Activated gamma-delta T cell treated with anti-CD3 and anti-CD28 coated beads, Interleukin-2, amount 50 U/mL, for 16 hours (primary cell): ENCODE measurements around the gene CASTOR1.

Experiments used
- DNase-seq: peaks from one replicate; pipeline ENCODE4 v3.0.0-alpha.2; 2020; ENCODE audit warnings: low read depth

The CASTOR1 gene

DNA sequence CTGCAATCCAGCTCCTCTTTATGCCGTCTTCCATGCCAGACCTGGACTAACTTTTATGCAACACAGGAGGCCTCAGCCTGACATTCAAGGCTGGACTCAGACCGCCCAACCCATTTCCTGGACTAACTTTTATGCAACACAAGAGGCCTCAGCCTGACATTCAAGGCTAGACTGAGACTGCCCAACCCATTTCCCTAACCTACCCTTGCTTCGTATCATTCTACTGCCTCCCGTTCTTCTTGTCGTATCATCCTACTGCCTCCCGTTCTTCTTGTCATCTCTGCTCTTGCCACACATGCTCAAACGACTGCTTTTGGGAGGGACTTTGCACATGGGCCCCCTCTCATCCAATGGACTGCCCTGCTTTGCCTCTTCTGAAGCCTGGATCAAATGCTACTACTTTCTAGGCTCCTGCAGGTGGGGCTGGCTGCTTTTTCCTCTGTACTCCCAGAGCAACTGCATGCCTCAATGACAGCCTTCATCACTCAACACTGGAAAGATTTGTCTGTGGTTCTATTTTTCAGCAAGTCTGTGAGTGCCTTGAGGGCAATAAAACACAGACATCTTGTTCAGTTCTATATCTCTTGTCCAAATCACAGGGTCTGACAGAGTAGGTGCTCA is 29.6 kb upstream of the CASTOR1 start:
- DNase-seq, result no peak

DNA sequence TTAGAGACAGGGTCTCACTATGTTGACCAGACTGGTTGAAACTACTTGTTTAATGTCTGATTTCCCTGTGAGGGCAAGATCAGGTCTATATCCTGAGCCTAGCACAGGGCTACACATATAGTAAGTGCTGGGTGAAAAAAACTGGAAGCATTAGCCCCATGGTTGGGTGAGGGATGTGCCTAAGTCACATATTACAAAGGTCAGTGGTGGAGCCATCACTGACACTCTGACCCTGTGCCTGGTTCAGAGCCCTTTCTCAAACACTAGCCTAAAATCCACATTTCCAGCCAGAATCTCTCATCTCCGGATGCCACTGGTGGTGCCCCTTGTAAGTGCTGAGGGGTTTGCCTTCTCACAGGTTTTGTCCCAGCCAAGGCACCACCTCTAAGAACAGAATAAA is 28.5 kb upstream of the CASTOR1 start:
- no peak for DNase-seq

DNA sequence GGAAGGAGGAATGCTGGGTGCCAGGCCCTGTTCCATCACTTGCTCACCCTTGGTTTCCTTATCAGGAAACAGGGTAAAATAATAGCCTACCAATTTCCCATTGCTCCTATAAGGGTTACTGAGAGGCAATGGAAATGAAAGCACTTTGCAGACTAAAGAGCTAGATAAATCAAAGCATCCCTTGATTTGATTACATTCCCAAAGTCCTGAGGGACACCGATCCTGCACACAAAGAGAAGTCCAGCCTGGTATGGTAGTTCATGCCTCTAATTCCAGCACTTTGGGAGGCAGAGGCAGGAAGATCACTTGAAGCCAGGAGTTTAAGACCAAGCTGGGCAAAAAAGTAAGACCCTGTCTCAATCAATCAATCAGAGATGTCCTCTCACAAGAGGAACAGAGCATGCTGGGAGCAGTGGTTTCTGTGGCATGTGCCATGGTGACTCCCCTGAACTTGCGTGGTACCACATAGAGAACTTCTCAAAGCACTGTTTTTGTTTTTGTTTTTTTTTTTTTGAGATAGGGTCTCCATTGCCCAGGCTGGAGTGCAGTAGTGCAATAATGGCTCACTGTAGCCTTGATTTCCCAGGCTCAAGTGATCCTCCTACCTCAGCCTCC is 26.8 kb upstream of the CASTOR1 start:
- DNase-seq, result no peak

DNA sequence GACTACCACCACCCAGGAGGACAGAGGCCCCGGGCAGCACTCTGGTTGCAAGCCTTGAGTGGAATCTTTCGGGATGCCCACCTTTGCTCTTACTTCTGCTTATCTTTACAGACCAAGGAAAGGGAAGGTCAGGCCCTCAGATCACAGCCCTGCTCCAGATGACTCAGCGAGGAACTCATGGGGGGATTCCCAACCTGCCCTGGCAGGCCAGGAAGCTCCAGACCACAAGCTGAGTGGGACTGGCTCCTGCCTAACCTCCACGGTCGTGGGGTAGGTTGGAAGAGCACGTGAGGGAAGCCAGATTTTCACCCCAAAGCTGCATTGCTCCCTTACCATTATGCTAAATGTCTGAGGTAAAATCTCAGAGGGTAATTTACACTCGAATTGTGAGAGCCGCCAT is 25.6 kb upstream of the CASTOR1 start:
- DNase-seq, result no peak

DNA sequence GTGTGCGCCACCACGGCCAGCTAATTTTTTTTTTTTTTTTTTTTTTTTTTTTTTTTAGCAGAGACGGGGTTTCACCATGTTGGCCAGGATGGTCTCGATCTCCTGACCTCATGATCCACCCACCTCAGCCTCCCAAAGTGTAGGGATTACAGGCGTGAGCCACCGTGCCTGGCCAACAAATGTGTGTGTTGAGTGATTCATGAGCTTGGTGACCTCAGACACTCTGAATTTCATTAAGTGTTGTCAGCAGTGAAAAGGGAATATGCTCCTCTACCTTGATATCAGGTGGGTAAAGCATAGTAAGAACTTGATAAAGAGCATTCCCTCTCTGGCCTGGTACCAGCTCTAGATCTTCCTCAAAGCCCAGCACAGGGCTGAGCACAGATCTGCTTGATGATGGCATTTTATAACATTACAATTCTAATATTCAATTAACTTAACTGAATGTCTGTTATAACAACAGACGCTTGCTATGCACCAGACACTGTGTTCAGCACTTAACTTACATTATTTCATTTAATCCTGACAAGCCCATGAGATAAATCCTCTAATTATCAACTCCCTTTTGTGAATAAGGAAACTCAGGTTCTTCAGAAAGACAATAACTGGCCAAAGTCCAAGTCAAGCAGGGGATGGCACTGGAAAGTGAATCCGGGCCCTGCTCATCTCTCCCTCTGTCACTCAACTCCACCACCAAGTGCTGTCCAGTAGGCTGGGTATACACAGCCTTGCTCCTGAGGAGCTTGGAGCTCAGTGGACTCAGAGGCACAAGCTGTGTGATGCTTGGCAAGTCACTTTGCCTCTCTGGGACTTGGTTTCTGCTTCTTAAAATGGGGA is 24.4 kb upstream of the CASTOR1 start:
- DNase-seq, result no peak

DNA sequence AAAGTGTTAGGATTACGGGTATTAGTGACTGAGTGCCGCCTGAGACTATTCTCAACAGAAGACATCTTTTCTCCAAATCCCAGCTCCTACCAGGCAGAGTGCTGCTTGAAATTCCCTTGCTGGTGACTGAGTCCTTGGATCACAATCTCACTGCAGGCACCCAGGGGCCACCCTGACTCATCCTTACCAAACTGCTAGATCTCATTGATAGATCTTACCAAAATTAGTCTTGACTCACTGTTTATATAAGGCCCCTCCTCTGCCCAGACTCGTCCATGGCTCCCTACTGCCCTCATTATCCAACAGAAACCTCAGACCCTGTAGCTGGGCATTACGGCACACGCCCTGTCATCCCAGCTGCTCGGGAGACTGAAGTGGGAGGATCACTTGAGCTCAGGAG is 22.7 kb upstream of the CASTOR1 start:
- no peak for DNase-seq

DNA sequence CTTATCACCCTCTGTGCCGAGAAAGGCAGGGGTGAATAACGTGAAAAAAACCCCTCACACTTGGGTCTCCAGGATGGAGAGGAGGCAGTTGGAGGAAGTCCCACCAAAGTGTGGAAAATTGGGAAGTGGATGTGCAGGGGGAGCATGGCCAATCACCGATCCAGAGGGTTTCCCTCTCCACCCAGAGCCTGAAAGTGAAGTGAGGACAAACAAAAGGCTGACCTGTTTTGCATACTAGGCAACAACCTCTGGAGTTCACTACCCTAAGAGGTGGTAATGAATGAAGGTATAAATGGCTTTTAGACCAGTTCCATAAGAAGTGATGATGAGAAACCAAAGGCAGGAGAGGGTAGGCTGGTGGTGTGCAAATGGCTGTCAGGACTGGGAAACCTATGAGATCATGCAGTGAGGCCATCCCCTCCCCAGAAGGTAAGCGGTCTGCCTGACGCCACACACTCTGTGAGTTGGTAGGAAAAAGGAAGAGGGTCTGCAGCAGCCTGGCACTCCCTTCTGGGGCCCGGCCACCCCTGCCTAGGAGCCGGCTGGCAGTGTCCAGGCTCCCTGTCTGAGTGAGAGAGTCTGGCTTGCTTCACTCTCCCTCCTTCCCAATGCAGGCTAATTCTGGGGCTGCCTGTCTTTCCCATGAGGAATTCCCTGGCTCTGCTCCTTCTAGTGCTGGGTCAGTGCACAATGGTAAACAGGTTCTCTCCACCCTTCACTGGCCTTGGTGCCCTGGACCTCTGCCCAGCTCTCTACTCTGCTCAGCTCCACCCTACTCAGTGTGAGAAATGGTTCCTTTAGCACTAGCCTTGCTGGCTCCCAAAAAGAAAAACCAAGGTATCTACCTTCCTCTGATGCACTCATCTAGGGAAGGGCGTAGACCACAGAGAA is 21.8 kb upstream of the CASTOR1 start:
- DNase-seq, result no peak

DNA sequence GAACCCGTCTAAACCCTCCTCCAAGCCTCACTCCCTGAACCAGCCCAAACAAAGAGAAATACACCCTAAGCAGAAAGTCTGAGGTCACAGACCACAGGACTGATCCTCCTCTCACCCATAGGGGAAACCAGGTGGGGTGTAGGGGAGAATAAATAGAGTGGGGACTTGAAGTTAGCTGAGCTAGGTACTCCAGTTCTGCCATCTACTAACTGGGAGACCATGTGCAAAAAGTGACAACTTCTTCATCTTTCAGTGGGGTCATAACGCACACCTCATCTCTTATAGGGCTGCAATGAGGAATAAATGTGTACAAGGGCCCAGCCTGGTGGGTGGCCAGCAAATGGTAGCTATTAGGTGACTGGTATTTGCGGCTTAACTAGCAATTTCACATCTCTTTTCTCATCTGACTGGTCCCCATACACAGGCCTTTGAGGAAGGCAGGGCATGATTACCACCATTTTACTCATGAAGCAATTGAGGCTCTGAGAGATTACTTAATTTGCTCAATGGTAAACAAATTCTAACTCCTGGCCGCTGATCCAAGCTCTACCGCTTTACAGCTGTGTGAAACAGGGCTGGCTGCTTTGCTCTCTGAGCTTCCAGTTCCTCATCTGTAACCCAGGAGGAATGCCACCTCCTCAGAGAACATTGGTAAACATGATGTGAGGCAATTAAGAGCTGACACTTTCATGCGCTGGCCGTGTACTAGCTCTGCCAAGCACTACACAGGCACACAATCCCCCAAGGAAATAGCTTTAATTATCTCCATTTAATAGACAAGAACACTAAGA is 20.8 kb upstream of the CASTOR1 start:
- DNase-seq, result no peak

DNA sequence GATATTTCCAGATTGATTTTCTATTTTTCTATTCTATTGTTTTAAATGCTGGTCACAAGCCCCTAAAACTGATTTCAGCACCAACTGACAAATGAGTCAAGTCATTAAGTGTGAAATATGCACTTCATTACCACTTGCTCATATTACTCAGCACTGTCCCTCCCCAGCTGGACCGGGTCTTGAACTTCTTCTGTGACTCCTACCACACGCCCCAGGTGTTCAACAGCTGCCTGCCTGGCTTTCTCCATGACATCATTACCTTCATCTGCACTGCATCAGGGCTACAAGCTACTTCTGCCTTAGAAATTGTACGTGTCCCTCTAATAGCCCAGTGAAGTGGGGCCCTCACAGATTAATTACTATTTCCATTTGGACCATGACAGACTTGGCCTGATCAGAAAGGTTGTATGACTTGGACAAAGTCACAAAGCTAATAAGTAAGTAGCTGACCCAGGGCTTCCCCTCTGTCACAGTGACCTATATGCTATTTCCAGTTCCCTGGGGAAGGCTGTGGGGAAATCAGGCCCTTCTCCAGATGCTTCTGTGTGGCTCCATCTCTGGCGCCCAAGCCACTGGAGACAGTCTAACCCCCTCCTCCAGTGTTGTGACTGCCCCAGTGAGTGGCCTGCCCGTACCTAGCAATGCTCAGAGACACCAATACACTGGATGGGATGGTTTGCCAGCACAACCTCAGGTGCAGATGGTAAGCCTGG is 19.4 kb upstream of the CASTOR1 start:
- no peak for DNase-seq

DNA sequence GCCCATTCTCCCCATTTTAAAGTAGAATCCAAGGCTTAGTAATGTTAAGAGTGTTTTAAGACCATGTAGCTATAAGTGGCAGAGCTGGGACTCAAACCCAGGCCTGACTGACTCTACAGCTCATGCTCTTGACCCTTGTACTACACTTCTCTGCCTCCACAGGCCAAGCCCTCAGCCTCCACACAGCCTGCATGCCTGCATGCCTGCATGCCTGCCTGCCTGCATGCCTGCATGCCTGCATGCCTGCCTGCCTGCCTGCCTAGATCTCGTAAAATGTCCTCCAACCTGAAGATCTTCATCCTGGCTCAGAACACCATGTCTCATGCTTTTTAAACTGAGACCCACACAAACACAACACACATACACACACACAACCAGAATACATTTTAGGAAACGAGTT is 18.8 kb upstream of the CASTOR1 start:
- no peak for DNase-seq

DNA sequence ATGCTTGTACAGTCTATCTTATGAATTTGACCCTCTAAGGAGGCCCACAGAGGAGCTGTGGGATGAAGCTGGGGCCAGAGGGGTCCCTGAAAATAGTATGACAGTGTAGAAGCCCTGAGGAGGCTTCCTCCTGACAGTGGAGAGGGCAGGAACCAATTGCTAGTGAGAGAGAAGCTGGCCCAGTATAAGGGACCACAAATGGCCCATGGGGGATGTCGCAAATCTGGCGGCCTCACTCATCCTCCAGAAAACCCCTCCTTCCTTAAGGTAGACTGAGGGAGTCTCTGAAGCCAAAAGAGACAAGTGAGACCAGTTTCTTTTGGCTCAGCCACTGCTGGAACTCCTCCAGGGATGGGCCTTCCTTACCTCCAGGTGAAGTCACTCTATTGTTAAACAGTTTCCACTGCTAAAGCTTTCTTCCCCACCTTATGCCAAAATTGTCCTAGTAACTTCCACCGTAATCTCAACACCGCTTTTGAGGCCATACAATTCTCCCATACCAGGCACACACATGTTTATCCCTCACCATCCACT is 17.8 kb upstream of the CASTOR1 start:
- no peak for DNase-seq

DNA sequence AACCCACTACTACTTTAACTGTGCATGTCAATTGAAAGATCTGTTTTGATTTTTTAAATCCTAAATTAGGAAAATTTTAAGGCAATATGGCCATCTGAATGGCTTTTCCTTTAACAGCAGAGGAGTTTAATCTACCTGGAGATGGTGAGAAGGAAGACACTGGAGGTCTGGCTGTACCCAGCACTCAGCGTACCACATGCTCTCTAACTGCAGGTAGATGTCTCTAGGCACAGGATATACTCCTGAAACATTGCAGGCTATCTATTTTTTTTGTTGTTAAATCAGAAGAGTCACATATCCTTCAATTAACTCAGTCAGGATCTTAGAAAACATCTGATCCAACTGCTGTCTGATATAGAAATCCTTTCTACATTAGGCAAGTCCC is 17.3 kb upstream of the CASTOR1 start:
- no peak for DNase-seq

DNA sequence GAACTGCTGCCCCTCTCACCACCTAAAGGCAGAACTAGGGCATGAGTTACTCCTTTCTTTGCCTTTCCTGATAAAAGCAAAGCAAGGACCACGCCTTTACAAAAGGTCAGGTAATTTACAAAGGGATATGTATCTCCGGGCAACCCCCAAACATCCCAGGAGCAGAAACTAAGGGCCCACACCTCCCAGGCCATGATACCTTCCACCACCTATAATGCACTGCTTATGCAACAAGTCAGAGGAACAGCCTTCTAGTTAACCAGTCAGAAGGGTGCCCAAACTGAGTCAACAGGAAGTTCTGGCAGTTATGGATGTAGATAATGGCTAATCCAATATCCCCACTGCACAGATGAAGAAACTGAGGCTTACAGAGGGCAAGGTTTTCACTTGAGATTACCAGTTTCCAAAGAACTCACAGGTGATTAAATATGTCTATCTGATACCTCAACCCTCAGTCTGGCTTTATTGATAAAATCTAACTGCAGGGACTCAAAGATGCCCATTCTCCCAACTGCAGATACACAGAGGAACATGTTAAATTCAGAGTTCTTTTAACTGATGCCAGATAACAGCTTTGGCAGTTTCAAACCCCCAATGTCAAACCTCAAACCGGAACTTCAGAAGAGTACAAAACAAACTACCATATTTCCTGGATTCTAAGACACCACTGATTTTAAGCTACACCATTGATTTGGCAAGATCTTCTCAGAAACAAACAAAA is 16.8 kb upstream of the CASTOR1 start:
- DNase-seq, result no peak

DNA sequence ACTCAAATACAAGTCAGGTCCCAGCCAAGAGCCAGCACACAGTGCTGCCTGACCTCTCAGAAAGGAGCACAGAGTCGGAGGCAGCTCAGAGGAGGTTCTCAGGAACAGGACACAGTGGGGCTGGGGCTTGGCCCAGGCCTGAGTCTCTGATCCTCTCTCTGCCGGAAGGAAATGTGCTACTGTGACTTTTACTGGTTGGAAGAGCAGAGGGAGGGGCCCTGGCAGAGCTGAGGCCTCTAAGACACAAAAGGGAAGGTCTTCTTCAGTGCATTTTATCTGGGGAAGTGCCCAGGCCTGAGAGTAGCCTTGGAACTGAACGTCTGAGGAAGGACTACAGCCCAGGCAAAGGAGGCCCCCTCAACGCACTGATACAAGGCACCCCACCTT is 16.2 kb upstream of the CASTOR1 start:
- DNase-seq, result no peak

DNA sequence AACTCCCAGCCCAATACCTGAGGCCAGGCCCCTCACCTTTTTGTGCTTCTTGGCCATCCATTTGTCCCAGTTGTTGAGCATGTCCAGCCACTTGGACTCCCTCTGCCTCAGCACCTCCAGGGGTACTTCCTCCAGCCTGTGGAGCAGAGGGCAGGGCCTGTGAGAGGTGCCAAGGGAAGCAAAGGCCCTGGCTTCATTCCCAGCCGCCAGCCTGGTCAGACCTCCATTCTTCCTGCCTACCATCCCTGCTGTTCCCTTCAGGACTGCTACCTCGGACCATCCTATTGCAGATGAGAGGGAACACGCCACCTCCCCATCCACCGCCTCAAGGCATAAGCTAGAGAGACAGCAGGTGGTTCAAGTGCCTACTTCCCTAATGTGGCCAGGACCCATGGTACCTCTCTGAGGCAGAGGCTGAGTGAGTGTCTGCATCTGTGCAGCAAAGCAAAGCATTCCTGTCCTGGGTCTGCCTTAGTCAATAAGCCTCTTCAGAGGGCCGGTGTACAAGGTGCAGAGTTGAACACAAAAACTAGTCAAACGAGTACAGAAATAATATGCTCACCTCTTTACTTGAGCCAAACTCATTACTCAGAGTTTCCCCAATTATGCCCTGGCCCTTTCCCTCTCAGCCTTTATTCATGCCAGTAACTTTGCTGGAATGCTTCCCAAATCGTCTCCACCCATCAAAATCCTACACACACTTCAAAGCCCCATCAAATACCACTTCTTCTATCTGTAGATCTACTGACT is 15.4 kb upstream of the CASTOR1 start:
- no peak for DNase-seq

DNA sequence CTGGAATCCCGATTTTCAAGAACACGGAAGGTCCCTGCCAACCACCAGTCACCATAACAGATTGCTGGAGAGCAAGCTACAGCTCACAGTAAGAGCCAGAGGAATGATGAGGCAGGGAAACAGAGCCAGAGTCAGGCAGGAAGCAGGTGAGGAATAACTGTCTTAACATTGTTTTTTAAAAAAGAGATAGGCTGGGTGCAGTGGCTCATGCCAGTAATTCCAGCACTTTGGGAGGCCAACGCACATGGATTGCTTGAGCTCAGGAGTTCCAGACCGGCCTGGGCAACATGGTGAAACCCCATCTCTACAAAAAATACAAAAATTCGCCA is 13.5 kb upstream of the CASTOR1 start:
- DNase-seq, result no peak

DNA sequence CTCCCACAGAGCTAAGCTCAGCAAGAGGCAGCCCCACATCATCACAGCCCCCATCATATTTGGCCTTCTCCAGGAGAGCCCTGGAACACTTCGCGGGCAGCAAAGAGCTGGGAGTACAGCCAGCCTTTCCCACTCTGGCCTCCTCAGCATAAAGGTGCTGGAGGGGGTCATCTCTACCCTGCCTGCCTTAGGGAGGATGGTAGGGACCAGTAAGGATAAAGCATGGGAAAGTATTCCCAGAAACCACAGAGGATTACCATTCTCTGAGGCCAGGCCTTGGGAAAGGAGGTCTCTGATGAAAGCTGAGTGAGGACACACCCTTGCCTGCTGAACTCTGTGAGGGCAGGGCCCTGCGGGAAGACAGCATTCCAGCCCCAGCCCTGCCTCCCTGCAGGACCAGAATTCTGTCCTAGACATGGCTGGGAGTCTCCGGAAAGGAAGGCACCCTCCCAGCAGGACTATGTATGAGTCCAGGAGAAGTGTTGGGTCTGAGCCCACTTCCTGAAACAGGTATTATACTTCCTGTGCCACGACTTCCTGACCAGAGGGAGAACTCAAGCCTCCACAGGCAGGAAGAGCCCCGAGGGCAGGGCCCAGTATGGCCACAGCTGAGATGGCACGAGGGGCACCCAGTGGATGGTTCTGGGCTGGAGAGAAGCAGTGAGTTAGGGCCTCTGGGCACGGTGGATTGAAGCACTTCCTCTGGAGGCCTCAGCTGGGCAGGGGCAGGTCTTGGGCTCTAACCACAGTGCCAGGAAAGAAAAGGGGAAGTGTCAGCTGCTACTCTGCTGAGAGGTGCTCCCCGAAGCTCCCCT is 12.9 kb upstream of the CASTOR1 start:
- no peak for DNase-seq

DNA sequence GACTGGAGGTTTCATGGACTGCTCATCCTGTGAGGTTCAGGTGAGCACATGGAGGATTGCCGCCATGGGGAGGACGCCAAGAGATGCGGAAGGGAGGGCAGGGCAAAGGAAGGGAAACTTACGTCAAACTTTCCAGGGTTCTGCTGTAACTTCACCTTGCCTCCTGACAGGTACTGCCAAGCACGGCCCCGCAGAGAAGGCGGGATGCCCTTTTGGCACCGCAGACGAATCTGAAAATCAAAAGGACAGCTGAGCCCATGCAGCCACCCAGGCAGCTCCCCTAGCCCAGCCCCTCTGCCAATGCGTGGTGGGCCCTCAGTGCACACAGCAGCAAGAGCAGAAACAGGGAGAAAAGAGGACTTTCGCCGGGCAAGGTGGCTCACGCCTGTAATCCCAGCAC is 10.0 kb upstream of the CASTOR1 start:
- DNase-seq, result no peak
